ENCODE measurements around the gene FNTB.

Gene FNTB

DNA sequence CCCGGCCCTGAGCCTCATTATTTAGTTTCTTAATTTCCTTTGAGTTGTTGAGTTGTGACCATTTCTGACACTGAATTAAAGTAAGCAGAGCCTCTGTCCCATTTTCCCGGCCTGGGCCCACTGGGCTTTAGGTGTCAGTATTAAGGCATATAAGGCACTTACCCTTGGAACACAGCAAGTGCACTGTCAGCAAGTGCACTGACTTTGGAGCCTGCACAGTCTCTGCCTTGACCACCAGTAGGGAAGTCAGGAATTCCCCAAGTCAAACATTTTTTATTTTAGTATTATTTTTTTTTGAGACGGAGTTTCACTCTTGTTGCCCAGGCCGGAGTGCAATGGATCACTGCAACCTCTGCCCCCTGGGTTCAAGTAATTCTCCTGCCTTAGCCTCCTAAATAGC, 59.0 kb downstream of the FNTB start:
- H3K18ac ChIP-seq (ENCODE audit: low read length): no peak overlapping the region
- no peak overlapping the region for H3K9ac ChIP-seq (ENCODE audit: low read depth, low read length, poor library complexity)
- no peak overlapping the region for H3K14ac ChIP-seq (ENCODE audit: low read length)
- peaks cover 16 to 51% of the 10 kb centered on the region in 2 donors for H3K36me3 ChIP-seq (replicated peaks in 1 of 2; ENCODE audit: control insufficient read depth in 2 of 2, insufficient read depth in 2 of 2, low read length in 2 of 2)
- H3K4me3 ChIP-seq (ENCODE audit: low read length in 2 of 2): no peak overlapping the region
- H3K4me2 ChIP-seq (ENCODE audit: insufficient read depth, low read length, poor library complexity, severe bottlenecking): no peak overlapping the region
- H3K79me1 ChIP-seq (ENCODE audit: low read depth, low read length): peaks cover 1% of the 10 kb centered on the region
- H4K91ac ChIP-seq (ENCODE audit: low read depth, low read length, poor library complexity): no peak overlapping the region
- H3K27ac ChIP-seq (replicated peaks; ENCODE audit: low read length): no peak overlapping the region
- no peaks in the 10 kb centered on the region for H3K27me3 ChIP-seq (ENCODE audit: control insufficient read depth in 3 of 3, insufficient read depth in 3 of 3, low read depth in 1 of 3, low read length in 3 of 3)
- no peak overlapping the region for H3K23ac ChIP-seq (ENCODE audit: low read depth, low read length, poor library complexity)
- no peak overlapping the region for H4K8ac ChIP-seq (ENCODE audit: low read depth, low read length)
- no peak overlapping the region for H2BK5ac ChIP-seq (ENCODE audit: low read length)
- WGBS, 2 donors (ENCODE audit: extremely low coverage in 2 of 2, insufficient read length in 2 of 2, insufficient replicate concordance in 1 of 2): no CpG with 5 or more reads among the region's 4 CpGs
- no peak overlapping the region for H2AK5ac ChIP-seq (ENCODE audit: low read depth, low read length)
- H3K4me1 ChIP-seq (ENCODE audit: control insufficient read depth in 2 of 2, insufficient read depth in 1 of 2, low read depth in 1 of 2, low read length in 2 of 2): no peaks in the 10 kb centered on the region
- no peak overlapping the region for H2BK15ac ChIP-seq (ENCODE audit: low read length)
- H3K4ac ChIP-seq (ENCODE audit: low read length): no peak overlapping the region
- no peak overlapping the region for H2BK12ac ChIP-seq (ENCODE audit: low read length)
- DNase-seq (ENCODE audit: low spot score): no peak
- H2AFZ ChIP-seq (ENCODE audit: low read length): no peak overlapping the region
- H2BK120ac ChIP-seq (ENCODE audit: low read depth, low read length): no peak overlapping the region
- H3K9me3 ChIP-seq (replicated peaks in 1 of 2; ENCODE audit: control insufficient read depth in 2 of 2, insufficient read depth in 1 of 2, low read depth in 1 of 2, low read length in 2 of 2): no peaks in the 10 kb centered on the region

DNA sequence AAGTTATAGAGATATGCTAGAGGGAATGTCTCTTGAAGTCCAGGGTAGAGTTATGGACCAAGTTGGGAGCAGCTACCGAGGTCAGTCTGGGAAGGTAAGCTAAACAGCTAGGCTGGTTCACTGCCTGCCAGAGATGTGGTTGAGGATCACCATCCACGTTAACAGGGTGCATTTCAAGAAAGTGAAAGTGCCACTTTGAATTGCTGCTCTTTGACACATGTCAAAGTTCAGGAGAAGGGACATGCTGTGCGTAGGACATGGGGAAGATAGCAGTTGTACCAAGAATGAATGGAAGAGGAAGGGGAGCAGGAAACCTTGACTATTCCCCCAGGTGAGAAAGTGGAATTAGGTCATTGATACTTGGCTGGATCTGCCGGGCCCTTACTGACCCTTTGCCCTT, 66.1 kb downstream of the FNTB start:
- H3K79me1 ChIP-seq (ENCODE audit: low read depth, low read length): peaks cover 1% of the 10 kb centered on the region
- H3K4ac ChIP-seq (ENCODE audit: low read length): no peak overlapping the region
- DNase-seq (ENCODE audit: low spot score): no peak
- peaks cover 11 to 19% of the 10 kb centered on the region in 2 donors for H3K36me3 ChIP-seq (replicated peaks in 1 of 2; ENCODE audit: control insufficient read depth in 2 of 2, insufficient read depth in 2 of 2, low read length in 2 of 2)
- no peak overlapping the region for H3K4me3 ChIP-seq (ENCODE audit: low read length in 2 of 2)
- no peak overlapping the region for H3K23ac ChIP-seq (ENCODE audit: low read depth, low read length, poor library complexity)
- H3K9me3 ChIP-seq (replicated peaks in 1 of 2; ENCODE audit: control insufficient read depth in 2 of 2, insufficient read depth in 1 of 2, low read depth in 1 of 2, low read length in 2 of 2): no peaks in the 10 kb centered on the region
- no peak overlapping the region for H3K14ac ChIP-seq (ENCODE audit: low read length)
- H3K27ac ChIP-seq (replicated peaks; ENCODE audit: low read length): no peak overlapping the region
- H3K27me3 ChIP-seq (ENCODE audit: control insufficient read depth in 3 of 3, insufficient read depth in 3 of 3, low read depth in 1 of 3, low read length in 3 of 3): no peaks in the 10 kb centered on the region
- H2BK12ac ChIP-seq (ENCODE audit: low read length): no peak overlapping the region
- no peak overlapping the region for H3K9ac ChIP-seq (ENCODE audit: low read depth, low read length, poor library complexity)
- H3K18ac ChIP-seq (ENCODE audit: low read length): no peak overlapping the region
- no CpG with 5 or more reads among the region's 4 CpGs for WGBS, 2 donors (ENCODE audit: extremely low coverage in 2 of 2, insufficient read length in 2 of 2, insufficient replicate concordance in 1 of 2)
- no peak overlapping the region for H4K91ac ChIP-seq (ENCODE audit: low read depth, low read length, poor library complexity)
- H2BK15ac ChIP-seq (ENCODE audit: low read length): no peak overlapping the region
- no peak overlapping the region for H2AFZ ChIP-seq (ENCODE audit: low read length)
- H2BK5ac ChIP-seq (ENCODE audit: low read length): no peak overlapping the region
- no peak overlapping the region for H2BK120ac ChIP-seq (ENCODE audit: low read depth, low read length)
- no peak overlapping the region for H3K4me2 ChIP-seq (ENCODE audit: insufficient read depth, low read length, poor library complexity, severe bottlenecking)
- H4K8ac ChIP-seq (ENCODE audit: low read depth, low read length): no peak overlapping the region
- no peaks in the 10 kb centered on the region for H3K4me1 ChIP-seq (ENCODE audit: control insufficient read depth in 2 of 2, insufficient read depth in 1 of 2, low read depth in 1 of 2, low read length in 2 of 2)
- H2AK5ac ChIP-seq (ENCODE audit: low read depth, low read length): no peak overlapping the region

DNA sequence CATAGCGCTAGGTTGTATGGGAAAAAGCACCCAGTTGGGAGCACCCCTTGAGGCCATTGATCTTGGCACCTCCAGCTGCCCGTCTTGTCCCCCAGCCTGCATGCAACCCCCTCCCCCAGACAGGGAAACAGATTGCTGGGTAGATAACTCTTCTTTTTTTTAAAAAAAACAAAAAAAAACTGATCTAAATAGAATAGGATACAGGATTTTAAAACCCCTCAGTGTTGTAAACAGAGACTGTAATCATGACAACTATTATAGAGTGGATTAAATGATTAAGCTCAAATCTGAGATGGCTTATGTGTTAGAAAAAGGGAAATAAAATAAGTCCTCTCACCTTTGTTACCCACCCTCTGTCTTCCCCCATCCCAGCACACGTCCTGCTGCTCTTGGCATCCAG, 66.8 kb downstream of the FNTB start:
- Histone ChIP-seq H3K27ac (replicated peaks; ENCODE audit: low read length) (no peak overlapping the region), H2BK12ac (ENCODE audit: low read length) (no peak overlapping the region), H2BK120ac (ENCODE audit: low read depth, low read length) (no peak overlapping the region), H3K4me3 (ENCODE audit: low read length in 2 of 2) (no peak overlapping the region), H2BK5ac (ENCODE audit: low read length) (no peak overlapping the region), H2AFZ (ENCODE audit: low read length) (no peak overlapping the region), H3K4me2 (ENCODE audit: insufficient read depth, low read length, poor library complexity, severe bottlenecking) (no peak overlapping the region), H4K91ac (ENCODE audit: low read depth, low read length, poor library complexity) (no peak overlapping the region), H3K18ac (ENCODE audit: low read length) (no peak overlapping the region), H3K23ac (ENCODE audit: low read depth, low read length, poor library complexity) (no peak overlapping the region), H3K4ac (ENCODE audit: low read length) (no peak overlapping the region), H3K36me3 (replicated peaks in 1 of 2; ENCODE audit: control insufficient read depth in 2 of 2, insufficient read depth in 2 of 2, low read length in 2 of 2) (peaks cover 11 to 21% of the 10 kb centered on the region in 2 donors), H2AK5ac (ENCODE audit: low read depth, low read length) (no peak overlapping the region), H3K9ac (ENCODE audit: low read depth, low read length, poor library complexity) (no peak overlapping the region), H4K8ac (ENCODE audit: low read depth, low read length) (no peak overlapping the region), H3K27me3 (ENCODE audit: control insufficient read depth in 3 of 3, insufficient read depth in 3 of 3, low read depth in 1 of 3, low read length in 3 of 3) (no peaks in the 10 kb centered on the region), H3K79me1 (ENCODE audit: low read depth, low read length) (peaks cover 1% of the 10 kb centered on the region), H3K9me3 (replicated peaks in 1 of 2; ENCODE audit: control insufficient read depth in 2 of 2, insufficient read depth in 1 of 2, low read depth in 1 of 2, low read length in 2 of 2) (no peaks in the 10 kb centered on the region), H3K4me1 (ENCODE audit: control insufficient read depth in 2 of 2, insufficient read depth in 1 of 2, low read depth in 1 of 2, low read length in 2 of 2) (no peaks in the 10 kb centered on the region), H3K14ac (ENCODE audit: low read length) (no peak overlapping the region), H2BK15ac (ENCODE audit: low read length) (no peak overlapping the region)
- no CpG with 5 or more reads among the region's 3 CpGs for WGBS, 2 donors (ENCODE audit: extremely low coverage in 2 of 2, insufficient read length in 2 of 2, insufficient replicate concordance in 1 of 2)
- DNase-seq (ENCODE audit: low spot score): no peak

DNA sequence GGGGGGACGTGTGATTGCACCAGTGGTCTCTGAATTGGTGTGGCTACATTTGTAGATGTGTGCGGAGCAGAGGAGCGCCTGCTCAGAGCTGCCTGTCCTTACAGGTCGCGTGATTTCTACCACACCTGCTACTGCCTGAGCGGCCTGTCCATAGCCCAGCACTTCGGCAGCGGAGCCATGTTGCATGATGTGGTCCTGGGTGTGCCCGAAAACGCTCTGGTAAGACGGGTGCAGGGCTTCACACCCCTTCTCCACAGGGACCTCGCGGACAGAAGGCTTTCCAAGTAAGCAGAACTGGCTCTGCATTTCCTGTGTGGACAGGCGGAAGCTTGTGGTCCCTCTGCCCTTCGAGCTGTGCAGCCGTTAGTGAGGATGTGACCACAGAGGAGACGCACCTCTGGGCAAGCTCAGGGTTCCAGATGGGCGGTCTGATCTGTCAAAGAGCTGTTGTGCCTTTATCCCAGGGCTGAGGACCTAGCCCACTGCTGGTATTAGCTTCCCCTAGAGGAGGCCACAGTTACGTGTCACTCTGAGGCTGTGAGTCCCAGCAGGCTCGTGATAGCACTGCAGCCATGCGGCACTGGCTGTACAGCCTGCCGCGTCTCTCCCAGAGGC, 67.9 kb downstream of the FNTB start:
- Histone ChIP-seq H3K9ac (ENCODE audit: low read depth, low read length, poor library complexity) (no peak overlapping the region), H3K36me3 (replicated peaks in 1 of 2; ENCODE audit: control insufficient read depth in 2 of 2, insufficient read depth in 2 of 2, low read length in 2 of 2) (peaks cover 11 to 23% of the 10 kb centered on the region in 2 donors), H2BK15ac (ENCODE audit: low read length) (no peak overlapping the region), H3K9me3 (replicated peaks in 1 of 2; ENCODE audit: control insufficient read depth in 2 of 2, insufficient read depth in 1 of 2, low read depth in 1 of 2, low read length in 2 of 2) (no peaks in the 10 kb centered on the region), H3K4me3 (ENCODE audit: low read length in 2 of 2) (no peak overlapping the region), H2AK5ac (ENCODE audit: low read depth, low read length) (no peak overlapping the region), H3K27me3 (ENCODE audit: control insufficient read depth in 3 of 3, insufficient read depth in 3 of 3, low read depth in 1 of 3, low read length in 3 of 3) (no peaks in the 10 kb centered on the region), H4K91ac (ENCODE audit: low read depth, low read length, poor library complexity) (no peak overlapping the region), H2BK120ac (ENCODE audit: low read depth, low read length) (no peak overlapping the region), H3K14ac (ENCODE audit: low read length) (no peak overlapping the region), H3K4me1 (ENCODE audit: control insufficient read depth in 2 of 2, insufficient read depth in 1 of 2, low read depth in 1 of 2, low read length in 2 of 2) (no peaks in the 10 kb centered on the region), H2BK5ac (ENCODE audit: low read length) (no peak overlapping the region), H3K27ac (replicated peaks; ENCODE audit: low read length) (no peak overlapping the region), H3K4ac (ENCODE audit: low read length) (no peak overlapping the region), H3K79me1 (ENCODE audit: low read depth, low read length) (peaks cover 1% of the 10 kb centered on the region), H2AFZ (ENCODE audit: low read length) (no peak overlapping the region), H2BK12ac (ENCODE audit: low read length) (no peak overlapping the region), H3K4me2 (ENCODE audit: insufficient read depth, low read length, poor library complexity, severe bottlenecking) (no peak overlapping the region), H3K18ac (ENCODE audit: low read length) (no peak overlapping the region), H3K23ac (ENCODE audit: low read depth, low read length, poor library complexity) (peak overlapping the region; percentile 61), H4K8ac (ENCODE audit: low read depth, low read length) (no peak overlapping the region)
- DNase-seq (ENCODE audit: low spot score): no peak
- WGBS, 2 donors (ENCODE audit: extremely low coverage in 2 of 2, insufficient read length in 2 of 2, insufficient replicate concordance in 1 of 2): no CpG with 5 or more reads among the region's 23 CpGs
